GM12873 (cell line): ENCODE results near the gene ALDH16A1.

Experiments used
- CTCF ChIP-seq: IDR thresholded peaks from 2 replicates; pipeline ENCODE4 v1.5.1; 2012; ENCODE audit warnings: low read depth, mild to moderate bottlenecking, moderate library complexity, low read length, control low read depth; ENCODE audit not compliant: insufficient read depth; ENCODE audit errors: missing control alignments

Gene ALDH16A1

GRCh38 chr19:49473868-49474541 is 21.0 kb downstream of the ALDH16A1 start, which contains the start of gene FLT3LG:
TSS of gene FLT3LG (plus strand) at chr19:49474215. CDS start at chr19:49474640, 425 bp downstream.
- peak; percentile 98 for TF ChIP-seq CTCF

GRCh38 chr19:49474542-49474924 is 21.5 kb downstream of the ALDH16A1 start:
- TF ChIP-seq CTCF: no peak

GRCh38 chr19:49475191-49475917 is 22.3 kb downstream of the ALDH16A1 start:
- TF ChIP-seq CTCF: no peak

- TF ChIP-seq CTCF: peak; percentile 57
Observed at GRCh38 chr19:49475995-49476880, 23.2 kb downstream of the ALDH16A1 start.

GRCh38 chr19:49479975-49480628 is 27.1 kb downstream of the ALDH16A1 start:
- TF ChIP-seq CTCF: no peak

GRCh38 chr19:49481020-49481683 is 28.1 kb downstream of the ALDH16A1 start:
- no peak for TF ChIP-seq CTCF
